ENCODE data around the gene BRAF. TPM values are rescaled to one million over a fixed set of nuclear protein-coding genes. Genes with fewer than 3 reads are reported as not detected.

BRAF gene
- total and polyA plus RNA-seq, 2 experiments from 2014 or later, result 14.0 to 42.0 TPM

GRCh38 chr7:140673063-140673773, 251.5 kb downstream of the BRAF start:
- Histone ChIP-seq H4K20me1 (ENCODE audit: insufficient read depth, poor library complexity, severe bottlenecking) (no peaks in the 10 kb centered on the region), H3K36me3 (replicated peaks; ENCODE audit: insufficient read depth, low read depth) (no peaks in the 10 kb centered on the region), H3K9me3 (ENCODE audit: low read depth) (no peaks in the 10 kb centered on the region), H3K79me2 (no peaks in the 10 kb centered on the region), H3K9me2 (replicated peaks; ENCODE audit: insufficient read depth) (no peaks in the 10 kb centered on the region), H2AFZ (peak overlapping the region; percentile 94), H3K4me3 (peak overlapping the region; percentile 91), H3K27ac (peak overlapping the region; percentile 80), H3K4me1 (ENCODE audit: insufficient read depth) (peaks cover 14% of the 10 kb centered on the region), H3K27me3 (no peaks in the 10 kb centered on the region), H3K4me2 (peak overlapping the region; percentile 99)
- under 1% methylated on average over 56 of the region's 72 CpGs for WGBS (ENCODE audit: low lambda C conversion rate, missing lambda C conversion rate)
- TF ChIP-seq EZH2phosphoT487 (IDR thresholded peaks at IDR 0.05; ENCODE audit: low read depth, severe bottlenecking, unreplicated experiment), result no peak
- peak; percentile 7 for TF ChIP-seq CTCF (IDR thresholded peaks at IDR 0.05; ENCODE audit: poor library complexity)
- TF ChIP-seq EZH2 (IDR thresholded peaks at IDR 0.05; ENCODE audit: borderline replicate concordance), result no peak
- DNase-seq (ENCODE audit: low spot score), result peak; percentile 77

GRCh38 chr7:140672382-140673062, 252.2 kb downstream of the BRAF start, which contains the start of gene ADCK2:
Gene ADCK2 (plus strand): TSS chr7:140672945. CDS start chr7:140673331, 386 bp downstream.
- Histone ChIP-seq H3K36me3 (replicated peaks; ENCODE audit: insufficient read depth, low read depth) (no peaks in the 10 kb centered on the region), H3K4me3 (peak within 1 kb of the TSS; percentile 91), H3K4me1 (ENCODE audit: insufficient read depth) (peaks cover 14% of the 10 kb centered on the region), H3K79me2 (no peaks in the 10 kb centered on the region), H4K20me1 (ENCODE audit: insufficient read depth, poor library complexity, severe bottlenecking) (no peaks in the 10 kb centered on the region), H3K27me3 (no peaks in the 10 kb centered on the region), H3K9me3 (ENCODE audit: low read depth) (no peaks in the 10 kb centered on the region), H2AFZ (peak within 1 kb of the TSS; percentile 94), H3K9me2 (replicated peaks; ENCODE audit: insufficient read depth) (no peaks in the 10 kb centered on the region), H3K27ac (peak within 1 kb of the TSS; percentile 80), H3K4me2 (peak within 1 kb of the TSS; percentile 99)
- DNase-seq (ENCODE audit: low spot score), result peak; percentile 77
- WGBS (ENCODE audit: low lambda C conversion rate, missing lambda C conversion rate), result 3% methylated on average over 23 of the region's 41 CpGs
- no peak for TF ChIP-seq EZH2 (IDR thresholded peaks at IDR 0.05; ENCODE audit: borderline replicate concordance)
- no peak for TF ChIP-seq EZH2phosphoT487 (IDR thresholded peaks at IDR 0.05; ENCODE audit: low read depth, severe bottlenecking, unreplicated experiment)
- no peak for TF ChIP-seq CTCF (IDR thresholded peaks at IDR 0.05; ENCODE audit: poor library complexity)

- Histone ChIP-seq H3K9me2 (replicated peaks; ENCODE audit: insufficient read depth) (no peaks in the 10 kb centered on the region), H3K27me3 (no peaks in the 10 kb centered on the region), H3K36me3 (replicated peaks; ENCODE audit: insufficient read depth, low read depth) (no peaks in the 10 kb centered on the region), H3K27ac (no peak overlapping the region), H3K9me3 (ENCODE audit: low read depth) (no peaks in the 10 kb centered on the region), H3K4me2 (peak overlapping the region; percentile 99), H3K4me3 (no peak overlapping the region), H4K20me1 (ENCODE audit: insufficient read depth, poor library complexity, severe bottlenecking) (no peaks in the 10 kb centered on the region), H2AFZ (peak overlapping the region; percentile 94), H3K4me1 (ENCODE audit: insufficient read depth) (peaks cover 14% of the 10 kb centered on the region), H3K79me2 (no peaks in the 10 kb centered on the region)
- DNase-seq (ENCODE audit: low spot score), result no peak
- 64% methylated on average over 8 of the region's 15 CpGs for WGBS (ENCODE audit: low lambda C conversion rate, missing lambda C conversion rate)
- no peak for TF ChIP-seq EZH2 (IDR thresholded peaks at IDR 0.05; ENCODE audit: borderline replicate concordance)
- TF ChIP-seq CTCF (IDR thresholded peaks at IDR 0.05; ENCODE audit: poor library complexity), result no peak
- TF ChIP-seq EZH2phosphoT487 (IDR thresholded peaks at IDR 0.05; ENCODE audit: low read depth, severe bottlenecking, unreplicated experiment), result no peak
Measured at GRCh38 chr7:140671966-140672365, 252.8 kb downstream of the BRAF start.
